ENCODE measurements around the gene GTPBP6. TPM values are rescaled to one million over a fixed set of nuclear protein-coding genes. Genes with fewer than 3 reads are reported as not detected.

GTPBP6 gene
- total RNA-seq, 2 experiments from 2014 or later = 60.0 to 62.4 TPM

DNA sequence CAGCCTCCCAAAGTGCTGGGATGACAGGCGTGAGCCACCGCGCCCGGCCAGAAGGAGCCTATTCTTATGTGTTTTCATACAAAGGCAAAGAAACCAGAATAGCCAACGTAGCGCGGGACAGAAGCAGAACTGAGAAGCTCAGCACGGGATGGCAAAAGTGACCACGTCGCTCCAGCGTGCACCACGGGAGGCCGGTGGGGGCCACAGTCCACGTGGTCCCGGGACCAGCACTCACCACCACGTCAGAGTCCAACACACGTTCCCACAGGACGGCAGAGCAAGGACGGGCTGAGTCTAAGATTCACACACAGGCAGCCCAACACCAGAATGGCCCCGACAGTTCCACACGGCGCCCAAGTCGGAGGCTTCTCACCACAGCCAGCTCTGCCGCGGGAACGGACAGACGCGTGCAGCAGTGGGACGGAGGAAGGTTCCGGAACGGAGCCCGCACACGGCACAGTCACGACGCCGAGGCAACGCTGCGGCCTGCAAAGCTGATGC lies 18.8 kb upstream of the GTPBP6 start:
- no peaks in the 10 kb centered on the region for H3K4me1 Mint-ChIP-seq (ENCODE audit: low read depth)
- ChIA-PET CTCF (no interaction called here), POLR2A (no interaction called here)
- no peak overlapping the region for H3K4me3 Mint-ChIP-seq
- H3K9me3 Mint-ChIP-seq = no peaks in the 10 kb centered on the region
- intact Hi-C loops (cut with micrococcal nuclease) = no loop called here
- H3K36me3 Mint-ChIP-seq = peaks cover 23% of the 10 kb centered on the region
- H3K27ac Mint-ChIP-seq = no peak overlapping the region
- no peak for DNase-seq
- no peaks in the 10 kb centered on the region for H3K27me3 Mint-ChIP-seq

DNA sequence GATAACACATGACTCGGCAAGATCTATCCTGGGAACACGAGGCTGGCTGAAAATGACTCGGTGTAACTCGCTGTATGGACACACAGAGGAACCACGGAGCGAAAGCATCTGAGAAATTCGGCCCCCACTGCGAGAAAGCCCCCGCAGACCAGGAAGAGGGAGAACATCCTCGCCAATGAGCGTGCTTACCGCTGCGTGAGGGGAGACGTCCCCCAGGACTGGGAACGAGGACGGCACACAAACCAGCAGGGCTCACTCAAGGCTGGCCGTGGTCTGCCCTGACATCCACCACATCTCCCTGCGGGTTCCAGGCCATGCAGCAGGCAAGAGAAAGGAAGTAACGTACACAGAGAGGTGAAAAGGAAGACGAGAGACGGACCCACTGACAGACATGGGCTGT lies 17.6 kb upstream of the GTPBP6 start:
- H3K27ac Mint-ChIP-seq = no peak overlapping the region
- H3K4me1 Mint-ChIP-seq (ENCODE audit: low read depth) = no peaks in the 10 kb centered on the region
- no peak for DNase-seq
- no peaks in the 10 kb centered on the region for H3K27me3 Mint-ChIP-seq
- H3K4me3 Mint-ChIP-seq = no peak overlapping the region
- ChIA-PET CTCF (no interaction called here), POLR2A (no interaction called here)
- H3K9me3 Mint-ChIP-seq = no peaks in the 10 kb centered on the region
- H3K36me3 Mint-ChIP-seq = peaks cover 19% of the 10 kb centered on the region
- intact Hi-C loops (cut with micrococcal nuclease) = no loop called here

DNA sequence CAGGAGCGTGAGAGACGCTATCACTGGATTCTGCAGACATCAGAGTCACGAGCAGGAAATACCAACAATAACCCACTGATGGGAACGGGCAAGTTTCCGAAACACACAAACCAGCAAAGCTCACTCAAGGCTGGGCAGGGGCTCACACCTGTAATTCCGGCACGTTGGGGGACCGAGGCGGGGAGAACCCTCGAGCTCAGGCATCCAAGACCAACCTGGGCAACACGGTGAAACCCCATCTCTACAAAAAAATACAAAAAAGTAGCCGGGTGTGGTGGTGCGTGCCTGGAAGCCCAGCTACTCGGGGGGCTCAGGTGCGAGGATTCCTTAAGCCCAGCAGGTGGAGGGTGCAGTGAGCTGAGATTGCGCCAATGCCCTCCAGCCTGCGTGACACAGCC lies 17.2 kb upstream of the GTPBP6 start:
- no peak overlapping the region for H3K27ac Mint-ChIP-seq
- H3K36me3 Mint-ChIP-seq = peaks cover 19% of the 10 kb centered on the region
- ChIA-PET POLR2A (no interaction called here), CTCF (no interaction called here)
- no peaks in the 10 kb centered on the region for H3K4me1 Mint-ChIP-seq (ENCODE audit: low read depth)
- DNase-seq = no peak
- H3K27me3 Mint-ChIP-seq = no peaks in the 10 kb centered on the region
- no peaks in the 10 kb centered on the region for H3K9me3 Mint-ChIP-seq
- H3K4me3 Mint-ChIP-seq = no peak overlapping the region
- intact Hi-C loops (cut with micrococcal nuclease) = no loop called here

DNA sequence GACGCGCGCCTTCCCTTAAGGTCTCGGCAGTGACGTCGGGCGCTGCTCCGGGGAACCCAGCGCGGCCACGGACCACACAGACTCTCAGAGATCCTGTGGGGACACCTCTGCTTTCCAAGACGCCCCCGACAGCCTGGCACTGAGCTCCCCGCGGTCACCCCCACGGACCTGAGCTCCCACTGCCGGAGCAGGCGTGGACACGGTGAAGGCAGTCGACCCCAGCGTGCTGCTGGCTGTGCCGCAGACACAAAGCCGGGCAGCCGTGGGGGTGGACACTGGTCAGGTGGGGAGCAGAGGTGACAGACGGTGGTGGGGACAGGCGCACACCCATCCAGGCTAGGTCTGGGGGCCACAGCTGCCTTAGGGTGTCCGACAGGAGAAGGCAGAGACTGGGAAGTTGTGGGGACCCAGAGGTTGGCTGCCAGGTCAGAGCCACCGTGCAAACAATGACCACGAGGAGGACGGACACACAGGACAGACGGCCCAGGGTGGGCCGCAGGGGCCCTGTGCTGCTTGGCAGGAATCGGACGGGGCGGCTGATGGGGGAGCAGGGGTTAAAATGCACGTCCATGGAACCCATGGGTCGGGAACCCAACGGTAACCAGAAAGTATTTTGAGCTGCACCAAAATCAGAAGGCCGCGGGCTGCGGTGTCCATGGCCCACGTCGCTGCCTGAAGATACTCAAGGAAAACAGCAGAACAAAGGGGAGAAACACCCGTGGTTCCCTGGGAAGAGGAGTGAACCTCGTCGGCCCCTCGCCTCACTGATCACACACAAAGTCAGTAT lies 16.6 kb upstream of the GTPBP6 start:
- Mint-ChIP-seq H3K4me3 (no peak overlapping the region), H3K9me3 (no peaks in the 10 kb centered on the region), H3K36me3 (peaks cover 19% of the 10 kb centered on the region), H3K27me3 (no peaks in the 10 kb centered on the region), H3K4me1 (ENCODE audit: low read depth) (no peaks in the 10 kb centered on the region), H3K27ac (no peak overlapping the region)
- DNase-seq = no peak
- intact Hi-C loops (cut with micrococcal nuclease) = no loop called here
- ChIA-PET CTCF (no interaction called here), POLR2A (no interaction called here)

DNA sequence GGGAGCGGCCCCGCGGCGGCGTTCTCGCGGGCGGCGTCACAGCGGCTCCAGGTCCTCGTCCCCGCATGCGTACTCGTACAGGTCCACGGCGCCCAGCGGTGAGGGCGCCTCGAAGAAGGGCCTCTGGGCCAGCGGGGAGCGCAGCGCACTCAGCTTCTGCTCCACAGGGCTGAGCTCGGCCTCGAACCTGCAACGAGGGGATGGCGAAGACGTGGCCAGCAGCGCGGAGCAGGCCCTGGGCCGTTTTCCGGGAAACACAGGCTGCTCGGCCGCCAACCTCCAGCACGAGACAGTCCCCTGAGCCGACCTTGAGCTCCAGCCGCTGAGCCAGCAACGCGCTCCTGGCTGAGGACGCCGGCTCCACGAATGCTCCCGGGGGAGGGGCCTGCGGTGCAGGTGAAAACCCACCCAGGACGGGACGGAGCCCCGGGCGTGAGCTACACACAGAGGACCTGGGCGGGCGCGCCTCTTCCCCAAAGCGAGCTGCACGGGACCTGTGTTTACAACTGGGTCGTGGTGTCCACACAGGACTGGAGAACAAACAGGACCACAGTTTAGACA lies 15.8 kb upstream of the GTPBP6 start:
- ChIA-PET POLR2A (no interaction called here), CTCF (no interaction called here)
- Mint-ChIP-seq H3K4me1 (ENCODE audit: low read depth) (no peaks in the 10 kb centered on the region), H3K27me3 (peaks cover under 1% of the 10 kb centered on the region), H3K4me3 (no peak overlapping the region), H3K9me3 (no peaks in the 10 kb centered on the region), H3K27ac (no peak overlapping the region), H3K36me3 (peaks cover 19% of the 10 kb centered on the region)
- DNase-seq = no peak
- intact Hi-C loops (cut with micrococcal nuclease) = no loop called here

DNA sequence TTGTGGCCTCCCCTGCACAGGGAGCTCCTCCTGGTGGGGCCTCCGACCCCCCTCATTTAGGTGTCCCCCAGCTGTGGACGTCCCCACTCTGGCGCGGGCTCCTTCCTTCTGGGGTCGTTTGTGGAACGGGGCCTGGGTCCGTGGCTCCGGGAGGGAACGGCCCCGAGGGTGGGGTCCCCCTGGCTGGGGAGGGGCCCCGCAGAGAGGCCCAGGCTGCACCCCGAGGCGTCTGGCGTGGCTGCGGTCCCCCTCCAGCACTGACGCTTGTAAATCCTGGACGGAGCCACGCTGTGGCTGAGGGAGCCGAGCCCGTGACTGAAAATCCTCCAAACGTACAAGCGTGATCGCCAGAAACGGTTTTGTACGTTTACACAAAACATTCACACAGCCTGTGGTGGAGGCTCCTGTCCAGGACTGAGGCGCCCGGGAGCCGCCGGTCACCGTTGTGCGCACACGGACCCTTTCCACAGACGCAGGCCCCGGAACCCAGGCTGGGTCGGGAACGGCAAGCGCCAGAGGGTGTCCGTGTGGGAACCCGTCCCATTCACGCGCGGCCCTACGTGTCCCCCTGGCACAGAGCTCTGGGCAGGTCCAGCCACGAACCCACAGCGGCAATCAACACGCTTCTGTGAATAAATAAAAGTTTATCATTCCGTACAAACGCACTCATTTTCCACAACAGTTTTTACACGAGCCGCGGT lies 15.2 kb upstream of the GTPBP6 start:
- H3K9me3 Mint-ChIP-seq = no peaks in the 10 kb centered on the region
- DNase-seq = no peak
- peaks cover 1% of the 10 kb centered on the region for H3K27me3 Mint-ChIP-seq
- no peaks in the 10 kb centered on the region for H3K4me1 Mint-ChIP-seq (ENCODE audit: low read depth)
- peaks cover 17% of the 10 kb centered on the region for H3K36me3 Mint-ChIP-seq
- intact Hi-C loops (cut with micrococcal nuclease) = no loop called here
- ChIA-PET POLR2A (no interaction called here), CTCF (no interaction called here)
- no peak overlapping the region for H3K4me3 Mint-ChIP-seq
- H3K27ac Mint-ChIP-seq = no peak overlapping the region

DNA sequence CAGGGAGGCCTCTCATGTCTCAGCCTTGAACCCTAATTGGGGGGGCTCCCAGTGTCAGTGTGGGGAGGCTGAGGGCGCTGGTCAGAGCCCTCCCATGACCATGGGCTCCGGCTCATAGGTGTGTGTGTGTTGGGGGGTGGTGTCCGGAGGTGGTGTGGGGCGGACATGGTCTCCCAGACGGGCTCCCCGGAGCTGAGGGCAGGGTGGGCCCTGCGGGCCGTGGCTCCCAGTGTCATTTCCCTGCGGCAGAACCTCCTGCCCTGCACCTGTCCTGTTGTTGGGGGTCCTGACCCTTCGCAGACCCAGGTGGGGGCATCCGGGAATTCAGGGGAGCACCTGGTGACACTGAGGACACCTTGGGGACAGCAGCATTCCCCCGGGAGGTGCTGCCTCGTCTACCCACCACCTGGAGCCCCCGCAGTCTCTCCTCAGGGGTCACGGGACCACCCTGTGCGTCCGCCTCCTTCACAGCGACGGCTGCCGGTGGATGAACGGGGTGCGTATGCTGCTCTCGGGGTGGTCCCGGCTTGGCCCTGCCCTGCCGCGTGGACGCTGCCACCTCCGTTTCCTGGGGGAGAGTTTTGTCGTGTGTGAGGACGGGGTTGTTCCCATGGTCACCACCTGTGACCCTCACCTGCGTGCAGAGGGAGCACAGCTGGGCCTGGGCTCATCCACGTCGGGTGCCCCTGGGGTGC lies 14.5 kb upstream of the GTPBP6 start:
- Mint-ChIP-seq H3K4me1 (ENCODE audit: low read depth) (no peaks in the 10 kb centered on the region), H3K27ac (no peak overlapping the region), H3K27me3 (peaks cover 1% of the 10 kb centered on the region), H3K9me3 (no peaks in the 10 kb centered on the region), H3K4me3 (no peak overlapping the region), H3K36me3 (peaks cover 15% of the 10 kb centered on the region)
- CTCF ChIA-PET = no interaction called here
- intact Hi-C loops (cut with micrococcal nuclease) = no loop called here
- POLR2A ChIA-PET = no interaction called here
- no peak for DNase-seq

DNA sequence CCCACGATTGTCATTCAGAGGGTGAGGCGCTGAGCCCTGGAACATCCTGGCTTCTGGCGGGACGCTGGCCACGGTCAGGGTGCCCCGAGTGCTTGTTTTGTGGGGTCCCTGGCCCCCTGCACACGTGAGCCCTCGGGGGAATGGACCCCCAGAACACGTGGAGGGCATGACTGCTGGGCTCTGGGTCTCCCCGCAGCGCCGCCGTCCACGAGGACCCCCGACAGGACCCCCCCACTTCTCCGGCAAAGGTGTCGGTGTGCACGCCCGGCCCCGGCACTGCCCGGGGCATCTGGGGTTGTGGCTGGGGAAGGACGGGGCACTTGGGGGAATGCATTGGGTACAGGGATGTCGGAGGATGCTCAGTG lies 13.9 kb upstream of the GTPBP6 start:
- Mint-ChIP-seq H3K4me1 (ENCODE audit: low read depth) (no peaks in the 10 kb centered on the region), H3K27ac (no peak overlapping the region), H3K4me3 (no peak overlapping the region), H3K36me3 (peaks cover 12% of the 10 kb centered on the region), H3K27me3 (peaks cover 1% of the 10 kb centered on the region), H3K9me3 (no peaks in the 10 kb centered on the region)
- CTCF ChIA-PET = no interaction called here
- intact Hi-C loops (cut with micrococcal nuclease) = no loop called here
- DNase-seq = no peak
- POLR2A ChIA-PET = no interaction called here

DNA sequence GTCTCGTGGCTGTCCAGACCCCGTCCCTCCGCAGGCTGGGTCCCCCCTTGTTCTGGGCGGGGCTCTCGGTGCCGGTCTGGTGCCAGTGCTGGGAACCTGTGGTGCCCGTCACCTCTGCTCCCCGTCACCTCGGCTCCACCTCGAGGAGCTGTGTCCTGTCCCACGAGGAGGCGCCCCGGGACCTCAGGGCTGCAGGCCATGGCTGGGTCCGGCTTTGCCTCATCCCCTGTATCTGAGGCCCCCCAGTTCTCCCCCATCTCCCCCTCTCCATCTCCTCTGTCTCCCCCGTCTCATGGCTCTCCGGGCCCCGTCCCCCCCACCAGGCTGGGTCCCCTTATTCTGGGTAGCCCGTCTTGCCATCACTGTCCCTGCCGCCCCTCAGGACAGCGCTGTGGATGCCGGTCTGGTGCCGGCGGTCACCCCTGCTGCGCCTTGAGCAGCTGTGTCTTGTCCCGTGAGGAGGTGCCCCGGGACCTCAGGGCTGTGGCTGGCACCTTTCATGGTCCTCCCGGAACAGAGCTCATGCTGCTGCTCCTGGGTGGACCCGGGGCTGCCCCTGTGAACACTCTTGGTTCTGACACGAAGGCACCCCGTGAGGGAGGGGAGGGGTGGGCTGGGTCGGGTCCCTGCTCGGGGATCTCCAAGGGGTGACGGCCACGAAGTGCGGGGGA lies 13.4 kb upstream of the GTPBP6 start:
- ChIA-PET CTCF (no interaction called here), POLR2A (no interaction called here)
- DNase-seq = no peak
- H3K36me3 Mint-ChIP-seq = peaks cover 9% of the 10 kb centered on the region
- peaks cover 1% of the 10 kb centered on the region for H3K27me3 Mint-ChIP-seq
- H3K9me3 Mint-ChIP-seq = no peaks in the 10 kb centered on the region
- no peak overlapping the region for H3K4me3 Mint-ChIP-seq
- H3K27ac Mint-ChIP-seq = no peak overlapping the region
- no peaks in the 10 kb centered on the region for H3K4me1 Mint-ChIP-seq (ENCODE audit: low read depth)
- intact Hi-C loops (cut with micrococcal nuclease) = no loop called here

DNA sequence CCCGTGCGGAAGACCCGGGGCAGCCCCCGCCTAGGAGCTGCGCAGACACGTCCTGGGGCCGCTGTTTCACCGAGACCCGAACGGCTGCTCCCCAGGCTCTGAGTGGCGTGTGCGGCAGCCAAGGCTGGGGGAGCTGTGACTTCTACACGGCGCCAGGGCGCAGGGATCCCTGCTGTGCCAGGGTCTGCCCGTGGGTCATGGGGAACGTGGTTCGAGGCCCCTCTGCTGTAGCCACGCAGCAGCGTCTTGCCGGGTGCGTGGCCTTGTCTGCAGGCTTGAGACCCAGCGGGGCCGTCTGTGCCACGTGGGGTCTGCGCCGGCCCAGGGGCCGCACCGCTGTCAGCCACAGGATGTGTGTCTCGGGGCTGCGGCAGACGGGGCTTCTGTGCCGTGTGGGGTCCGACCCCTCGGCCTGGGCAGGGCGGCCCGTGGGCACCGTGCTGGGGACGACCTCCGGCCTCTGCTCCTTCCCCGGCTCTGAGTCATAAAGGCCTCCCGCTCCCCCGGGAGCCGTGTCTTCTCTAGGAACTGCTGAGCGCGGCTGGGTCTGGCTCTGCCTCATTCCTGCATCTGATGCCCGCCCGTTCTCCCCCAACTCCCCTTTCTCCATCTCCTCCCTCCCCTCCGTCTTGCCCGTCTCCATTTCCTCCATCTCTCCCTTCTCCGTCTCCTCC lies 12.7 kb upstream of the GTPBP6 start:
- no peaks in the 10 kb centered on the region for H3K4me1 Mint-ChIP-seq (ENCODE audit: low read depth)
- no peak overlapping the region for H3K27ac Mint-ChIP-seq
- H3K4me3 Mint-ChIP-seq = no peak overlapping the region
- H3K27me3 Mint-ChIP-seq = peaks cover 1% of the 10 kb centered on the region
- no peaks in the 10 kb centered on the region for H3K9me3 Mint-ChIP-seq
- ChIA-PET CTCF (no interaction called here), POLR2A (no interaction called here)
- peaks cover 4% of the 10 kb centered on the region for H3K36me3 Mint-ChIP-seq
- intact Hi-C loops (cut with micrococcal nuclease) = no loop called here
- DNase-seq = no peak

DNA sequence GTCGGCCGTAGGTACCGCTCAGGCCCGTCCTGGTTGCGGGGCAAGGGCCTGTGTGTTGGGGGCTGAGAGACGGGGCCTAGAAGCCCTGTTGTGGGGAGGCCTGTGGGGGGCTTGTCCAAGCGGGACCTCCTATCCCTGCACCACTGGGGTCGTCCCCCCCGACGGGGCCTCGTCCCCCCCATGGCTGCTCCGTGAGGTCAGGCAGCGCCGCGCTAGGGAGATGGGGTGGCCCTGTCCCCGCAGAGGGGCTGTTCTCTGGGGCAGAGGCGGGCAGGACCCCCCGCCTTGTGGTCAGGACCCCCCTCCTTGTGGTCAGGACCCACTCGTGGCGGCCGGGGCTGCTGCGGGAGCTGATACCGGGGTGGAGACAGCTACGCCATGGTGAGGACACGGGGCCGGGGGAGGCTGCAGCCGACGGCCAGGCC lies 12.1 kb upstream of the GTPBP6 start:
- no peak for DNase-seq
- intact Hi-C loops (cut with micrococcal nuclease) = no loop called here
- H3K36me3 Mint-ChIP-seq = peaks cover 2% of the 10 kb centered on the region
- H3K4me3 Mint-ChIP-seq = no peak overlapping the region
- CTCF ChIA-PET = no interaction called here
- no peaks in the 10 kb centered on the region for H3K9me3 Mint-ChIP-seq
- POLR2A ChIA-PET = no interaction called here
- H3K27me3 Mint-ChIP-seq = peaks cover 1% of the 10 kb centered on the region
- H3K4me1 Mint-ChIP-seq (ENCODE audit: low read depth) = no peaks in the 10 kb centered on the region
- no peak overlapping the region for H3K27ac Mint-ChIP-seq
